ENCODE data around the gene AMY2B. TPM values are rescaled to one million over a fixed set of nuclear protein-coding genes. Genes with fewer than 3 reads are reported as not detected.

The AMY2B gene
- total and polyA plus RNA-seq, 2 of the 4 experiments (the other 2 are of a cell fraction): 0.72 to 1.7 TPM

DNA sequence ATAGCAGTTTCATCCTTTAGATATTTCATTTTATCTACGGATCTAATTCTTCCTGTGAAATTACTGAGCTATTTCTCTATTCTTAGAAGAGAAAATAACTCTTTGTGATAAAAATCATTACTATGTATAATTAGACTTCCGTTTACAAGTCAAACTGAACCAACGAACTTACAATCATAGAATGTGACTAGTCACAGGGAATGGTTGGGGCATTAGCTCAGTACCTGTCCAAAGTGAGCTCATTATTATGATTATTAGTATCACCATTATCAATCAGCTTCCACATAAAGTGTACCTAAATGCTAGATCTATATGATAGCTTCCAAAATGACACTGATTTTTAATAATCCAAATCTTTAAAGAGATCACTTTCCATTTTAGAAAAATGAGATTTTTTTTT is 12.5 kb downstream of the AMY2B start:
- H2AK5ac ChIP-seq (ENCODE audit: low read depth, low read length): no peak overlapping the region
- no peak overlapping the region for H4K91ac ChIP-seq (ENCODE audit: insufficient read depth, low read depth, low read length)
- no peak overlapping the region for H3K4me2 ChIP-seq (ENCODE audit: low read depth, low read length)
- no peak overlapping the region for H2AFZ ChIP-seq (replicated peaks; ENCODE audit: low read length, poor library complexity)
- H2BK15ac ChIP-seq (ENCODE audit: low read depth, low read length): no peak overlapping the region
- ChIA-PET POLR2A (ENCODE audit: unreplicated experiment) (no interaction called here), CTCF (interaction anchor here (0.6 kb wide), 1 partner anchor 1010 kb away, joined by 3 read pairs; no protein-coding TSS in a partner anchor)
- H3K4ac ChIP-seq (ENCODE audit: low read depth, low read length): no peak overlapping the region
- no peaks in the 10 kb centered on the region for H3K36me3 ChIP-seq (ENCODE audit: control insufficient read depth, insufficient read depth, low read length)
- dilution Hi-C loops (cut with HindIII; ENCODE audit: low sequenced_read_pairs, unreplicated experiment) (no loop called here), in situ Hi-C loops (cut with MboI; ENCODE audit: low sequenced_read_pairs) (no loop called here), intact Hi-C loops (cut with micrococcal nuclease) (no loop called here)
- no peaks in the 10 kb centered on the region for H3K27me3 ChIP-seq (ENCODE audit: control insufficient read depth, insufficient read depth, low read length)
- H3K56ac ChIP-seq (ENCODE audit: extremely low read depth, insufficient read depth, low read length): no peak overlapping the region
- H3K23ac ChIP-seq (ENCODE audit: low read depth, low read length): no peak overlapping the region
- no peaks in the 10 kb centered on the region for H3K79me1 ChIP-seq (ENCODE audit: low read depth in 1 of 2, low read length in 2 of 2)
- no peaks in the 10 kb centered on the region for H3K4me1 ChIP-seq (ENCODE audit: control insufficient read depth, insufficient read depth, low read length)
- H3K27ac ChIP-seq (ENCODE audit: insufficient read depth, low read length): no peak overlapping the region
- WGBS, 2 experiments (ENCODE audit: extremely low coverage in 2 of 2, insufficient read length in 1 of 2): no CpG with 5 or more reads among the region's 3 CpGs
- no peaks in the 10 kb centered on the region for H3K9me3 ChIP-seq (ENCODE audit: control insufficient read depth, insufficient read depth, low read length)
- H2BK120ac ChIP-seq (ENCODE audit: low read depth, low read length): no peak overlapping the region
- no peak overlapping the region for H3K4me3 ChIP-seq (ENCODE audit: insufficient read depth, low read depth, low read length)
- no peak overlapping the region for H2BK20ac ChIP-seq (ENCODE audit: low read depth, low read length)
- no peak overlapping the region for H4K8ac ChIP-seq (ENCODE audit: low read depth in 2 of 2, low read length in 2 of 2)
- H3K9me1 ChIP-seq (ENCODE audit: insufficient read depth, low read length): no peaks in the 10 kb centered on the region
- no peak overlapping the region for H3K9ac ChIP-seq (ENCODE audit: low read depth, low read length)
- BruUV-seq (replicated peaks): no TSS peak
- H2BK5ac ChIP-seq (ENCODE audit: low read depth, low read length, poor library complexity, severe bottlenecking): no peak overlapping the region
- H4K20me1 ChIP-seq (ENCODE audit: insufficient read depth, low read length): no peaks in the 10 kb centered on the region
- no peak overlapping the region for H3K14ac ChIP-seq (replicated peaks; ENCODE audit: low read depth, low read length)
- H2AK9ac ChIP-seq (replicated peaks; ENCODE audit: low read depth, low read length, poor library complexity): no peak overlapping the region
- no peak overlapping the region for H3K18ac ChIP-seq (ENCODE audit: low read depth, low read length)
- no peak overlapping the region for H4K5ac ChIP-seq (ENCODE audit: low read depth, low read length)
- TF ChIP-seq ELK1 (IDR thresholded peaks at IDR 0.05; ENCODE audit: borderline replicate concordance, low read depth, low read length) (no peak), RCOR1 (IDR thresholded peaks at IDR 0.05; ENCODE audit: insufficient replicate concordance, low read length) (no peak), NFE2L2 (IDR thresholded peaks at IDR 0.05; ENCODE audit: low read depth, low read length) (no peak), MAFK (IDR thresholded peaks at IDR 0.05; ENCODE audit: low read depth, low read length) (no peak), POLR2A (IDR thresholded peaks at IDR 0.05; ENCODE audit: low read depth, low read length) (no peak), SMC3 (IDR thresholded peaks at IDR 0.05; ENCODE audit: low read depth, low read length) (no peak), CEBPB (IDR thresholded peaks at IDR 0.05; ENCODE audit: low read depth, low read length) (no peak), CTCF (conservative IDR thresholded peaks at IDR 0.05; ENCODE audit: low read depth, low read length) (no peak), MAZ (IDR thresholded peaks at IDR 0.05; ENCODE audit: borderline replicate concordance, low read depth, low read length) (no peak), RAD21 (IDR thresholded peaks at IDR 0.05; ENCODE audit: low read length) (no peak), BHLHE40 (IDR thresholded peaks at IDR 0.05; ENCODE audit: low read depth, low read length) (no peak), FOS (IDR thresholded peaks at IDR 0.05; ENCODE audit: low read depth, low read length) (no peak), MXI1 (IDR thresholded peaks at IDR 0.05; ENCODE audit: borderline replicate concordance, low read depth, low read length) (no peak), CHD1 (IDR thresholded peaks at IDR 0.05; ENCODE audit: low read depth, low read length) (no peak), RFX5 (IDR thresholded peaks at IDR 0.05; ENCODE audit: low read depth, low read length) (no peak)
- TF ChIP-seq, protein P1, sequence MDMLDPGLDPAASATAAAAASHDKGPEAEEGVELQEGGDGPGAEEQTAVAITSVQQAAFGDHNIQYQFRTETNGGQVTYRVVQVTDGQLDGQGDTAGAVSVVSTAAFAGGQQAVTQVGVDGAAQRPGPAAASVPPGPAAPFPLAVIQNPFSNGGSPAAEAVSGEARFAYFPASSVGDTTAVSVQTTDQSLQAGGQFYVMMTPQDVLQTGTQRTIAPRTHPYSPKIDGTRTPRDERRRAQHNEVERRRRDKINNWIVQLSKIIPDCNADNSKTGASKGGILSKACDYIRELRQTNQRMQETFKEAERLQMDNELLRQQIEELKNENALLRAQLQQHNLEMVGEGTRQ (IDR thresholded peaks at IDR 0.05; ENCODE audit: low read depth, low read length): no peak
- ATAC-seq (ENCODE audit: low read depth) (no peak), DNase-seq (no peak)

All from IMR-90 (cell line).